T-helper 22 cell (primary cell): Measurements from ENCODE around the gene ARMH2.

ENCODE experiments used
- DNase-seq: peaks from one replicate; pipeline ENCODE4 v3.0.0-alpha.2; 2020; ENCODE audit warnings: low read depth

The ARMH2 gene

GRCh38 chr6:24798740-24799540 lies at the start of gene ARMH2:
Gene ARMH2 (minus strand): TSS chr6:24798917. CDS start chr6:24798857, 60 bp downstream.
- DNase-seq, result no peak

- DNase-seq, result no peak
These were observed 49.7 kb upstream of the ARMH2 start for GRCh38 chr6:24848461-24848860.

GRCh38 chr6:24847402-24847801 lies 48.7 kb upstream of the ARMH2 start:
- no peak for DNase-seq

DNA sequence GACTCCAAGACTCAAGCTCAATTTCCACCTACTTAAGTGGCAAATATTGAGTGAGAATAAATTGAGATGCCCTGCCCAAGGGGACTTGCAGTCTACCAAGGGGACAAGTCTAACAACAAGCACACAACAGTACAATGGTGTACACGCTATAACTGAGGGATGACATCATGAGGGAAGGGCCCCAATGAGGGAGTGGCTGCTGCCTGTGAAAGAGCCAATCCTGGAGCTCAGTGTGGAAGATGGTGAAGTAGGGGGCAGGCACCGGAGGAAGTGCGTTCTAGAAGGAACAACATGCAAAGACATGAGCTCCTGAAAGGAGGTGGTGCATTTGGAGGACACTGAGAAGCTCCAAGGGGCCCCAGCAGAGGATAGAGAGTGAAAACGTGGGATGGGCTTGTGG lies 46.9 kb upstream of the ARMH2 start:
- DNase-seq, result no peak

DNA sequence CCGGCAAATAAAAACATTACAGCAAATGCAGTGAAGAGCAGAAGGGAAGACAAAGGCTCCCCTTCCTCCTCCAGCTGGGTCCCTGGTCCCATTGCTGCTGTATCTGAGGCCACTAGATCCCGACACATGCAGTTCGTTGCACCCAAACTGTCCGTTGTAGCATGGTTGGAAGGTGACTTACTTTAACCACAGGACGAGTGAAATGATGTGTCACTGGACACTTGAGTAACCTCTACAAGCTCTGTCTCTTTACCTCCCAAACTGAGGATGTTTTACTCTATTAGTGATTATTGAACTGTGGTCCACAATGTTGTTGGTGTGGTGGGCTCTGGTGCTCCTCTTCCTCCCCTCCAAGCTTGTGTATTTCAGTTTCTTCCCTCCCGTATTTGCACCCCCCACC lies 46.2 kb upstream of the ARMH2 start:
- DNase-seq, result no peak

DNA sequence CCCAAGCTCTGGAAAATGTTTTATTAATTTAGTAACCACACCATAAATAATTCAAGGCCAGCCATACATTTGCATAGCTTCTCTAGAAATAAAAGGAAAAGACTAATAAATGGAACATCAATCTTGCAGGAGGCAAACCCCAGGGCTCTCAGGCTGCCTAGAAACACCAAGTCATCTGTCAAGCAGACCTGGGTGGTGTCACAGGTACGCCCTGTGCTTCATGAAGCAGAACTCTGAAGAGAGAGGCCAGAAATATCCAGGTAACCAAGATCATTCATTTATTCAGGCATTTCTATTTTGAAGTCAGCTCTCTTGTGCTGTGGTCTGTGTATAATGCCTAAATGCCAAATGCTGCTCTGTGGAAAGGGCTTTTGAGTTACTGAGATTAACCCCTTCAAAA lies 45.3 kb upstream of the ARMH2 start:
- no peak for DNase-seq

DNA sequence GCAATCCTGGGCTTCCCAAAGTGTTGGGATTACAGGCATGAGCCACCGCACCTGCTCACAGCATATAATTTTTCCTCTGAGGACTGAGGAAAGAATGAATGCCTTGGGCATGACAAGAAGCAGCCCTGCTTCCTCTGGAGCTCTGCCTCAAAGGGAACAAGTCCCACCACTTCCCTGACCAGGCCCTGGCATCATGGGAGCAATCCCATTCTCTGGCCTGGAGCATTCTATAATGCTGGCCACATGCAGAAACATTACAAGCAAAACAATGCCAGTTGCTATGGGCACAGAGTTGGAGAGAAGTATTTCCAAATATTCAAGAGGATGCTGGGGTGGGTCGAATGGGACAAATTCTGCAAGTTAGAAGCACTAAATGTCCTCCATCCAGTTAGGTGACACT lies 41.5 kb upstream of the ARMH2 start:
- DNase-seq, result no peak

GRCh38 chr6:24838994-24839393 lies 40.3 kb upstream of the ARMH2 start:
- no peak for DNase-seq

GRCh38 chr6:24838081-24838480 lies 39.4 kb upstream of the ARMH2 start:
- no peak for DNase-seq

DNA sequence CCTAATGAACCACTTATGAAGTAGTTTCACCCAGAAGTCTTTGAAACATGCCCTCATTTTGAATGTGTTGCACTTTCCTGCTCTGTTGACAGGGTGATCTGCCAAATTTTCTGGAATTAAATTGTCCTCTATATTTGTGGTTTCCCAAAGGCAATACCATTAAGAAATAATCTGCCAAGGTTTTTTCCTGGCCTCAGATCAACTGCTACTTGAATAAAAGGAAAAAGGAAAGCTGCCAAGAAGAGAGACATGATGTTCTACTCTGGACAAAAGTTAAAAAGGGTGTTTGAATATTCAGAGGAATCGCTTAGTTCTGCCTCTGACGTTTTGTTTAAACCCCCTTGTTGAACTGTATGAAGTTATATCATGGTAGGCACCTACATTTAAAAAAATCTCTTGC lies 37.4 kb upstream of the ARMH2 start:
- no peak for DNase-seq

DNA sequence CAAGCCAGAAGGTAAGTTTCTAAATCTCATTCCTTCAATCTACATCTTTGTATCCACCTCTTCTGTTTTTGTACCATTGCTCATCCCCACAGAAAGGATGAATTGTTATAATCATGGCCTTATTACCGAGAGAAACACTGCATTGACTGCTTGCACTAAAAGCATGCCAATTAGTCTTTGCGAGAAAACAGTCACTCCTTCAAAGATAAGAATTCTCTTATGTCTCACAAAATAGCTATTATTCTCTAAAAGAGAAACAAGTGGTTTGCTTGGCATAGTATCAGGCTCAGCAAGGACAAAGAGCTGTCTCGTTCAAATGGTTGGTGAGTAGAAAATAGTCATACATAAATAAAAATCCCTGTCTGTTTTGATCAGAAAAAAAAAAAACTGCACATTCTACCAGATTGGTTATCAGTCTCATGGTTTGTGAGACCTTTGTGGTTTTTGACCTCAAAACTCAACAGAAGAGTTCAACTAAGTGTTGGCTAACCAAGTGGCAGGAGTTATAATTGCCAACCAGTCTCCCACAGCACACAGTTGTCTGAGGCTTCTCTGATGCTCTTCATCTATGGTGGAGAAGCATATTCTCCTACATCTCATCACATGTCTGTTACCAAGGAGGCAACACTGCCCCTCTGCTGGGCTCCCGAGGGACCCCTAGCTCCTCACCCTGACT lies 35.1 kb upstream of the ARMH2 start:
- no peak for DNase-seq

- DNase-seq, result no peak
These were observed 34.1 kb upstream of the ARMH2 start for GRCh38 chr6:24832794-24833193.

DNA sequence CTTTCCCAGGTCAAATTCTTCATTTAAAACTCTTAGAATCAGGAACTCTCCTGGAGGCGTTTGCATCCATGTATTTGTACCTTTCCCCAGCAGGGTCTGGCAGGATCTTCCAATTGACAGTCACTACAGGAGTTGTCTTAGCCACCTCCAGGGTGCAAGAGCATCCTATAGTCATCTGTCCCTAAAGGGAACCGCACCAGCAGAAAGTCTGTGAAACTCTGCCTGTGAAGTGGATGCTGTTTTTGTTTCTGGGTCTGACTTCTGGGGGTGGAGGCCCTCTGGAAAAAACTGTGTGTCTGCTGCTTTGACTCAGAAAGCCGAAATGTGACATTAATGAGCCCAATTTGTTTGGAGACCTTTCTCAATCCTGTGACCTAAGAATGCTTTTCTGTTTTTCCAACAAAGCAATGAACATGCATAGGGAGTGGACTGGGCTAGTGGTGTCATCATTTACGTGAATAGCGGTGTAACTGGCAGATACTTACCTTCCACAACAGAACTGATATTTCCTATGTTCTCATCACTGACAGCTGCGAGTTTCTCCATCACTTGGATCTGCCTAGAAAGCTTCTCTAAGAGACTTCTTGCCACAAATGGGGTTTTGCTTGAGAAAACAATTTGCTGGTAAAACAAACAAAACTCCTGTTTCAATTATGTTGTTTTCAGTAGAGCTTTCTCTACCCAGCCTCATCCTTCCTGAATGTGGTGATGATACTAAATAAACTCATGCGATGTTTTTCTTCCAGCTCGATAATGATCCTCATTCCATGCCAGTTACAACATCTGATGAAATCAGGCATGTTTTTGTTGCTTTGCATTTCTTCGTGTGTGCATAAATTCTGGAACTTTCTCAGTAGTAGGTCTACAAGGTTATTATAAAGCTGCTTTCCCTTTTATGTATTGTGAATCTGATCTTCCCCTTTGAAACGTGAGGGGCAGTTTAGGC lies 33.3 kb upstream of the ARMH2 start:
- no peak for DNase-seq

- no peak for DNase-seq
These were observed 30.9 kb upstream of the ARMH2 start for GRCh38 chr6:24829657-24830056.

DNA sequence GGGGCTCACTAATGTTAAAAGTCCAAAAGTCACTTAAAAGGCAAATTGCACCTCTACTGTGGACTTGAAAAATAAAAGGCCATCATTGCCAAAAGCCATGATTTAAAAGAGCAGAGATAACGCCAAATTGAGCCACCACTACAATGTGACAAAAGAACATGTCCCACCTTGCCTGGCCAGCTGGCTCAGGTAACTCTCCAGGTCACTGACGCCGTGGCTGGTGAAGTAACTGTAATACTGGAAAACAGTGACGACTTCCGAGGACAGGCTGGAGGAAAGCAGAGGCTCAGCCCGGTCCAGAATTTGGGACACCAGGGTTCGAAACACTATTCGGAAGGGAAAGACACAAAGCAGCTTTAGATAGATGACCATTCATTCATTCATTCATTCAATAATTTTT lies 29.3 kb upstream of the ARMH2 start:
- DNase-seq, result no peak

DNA sequence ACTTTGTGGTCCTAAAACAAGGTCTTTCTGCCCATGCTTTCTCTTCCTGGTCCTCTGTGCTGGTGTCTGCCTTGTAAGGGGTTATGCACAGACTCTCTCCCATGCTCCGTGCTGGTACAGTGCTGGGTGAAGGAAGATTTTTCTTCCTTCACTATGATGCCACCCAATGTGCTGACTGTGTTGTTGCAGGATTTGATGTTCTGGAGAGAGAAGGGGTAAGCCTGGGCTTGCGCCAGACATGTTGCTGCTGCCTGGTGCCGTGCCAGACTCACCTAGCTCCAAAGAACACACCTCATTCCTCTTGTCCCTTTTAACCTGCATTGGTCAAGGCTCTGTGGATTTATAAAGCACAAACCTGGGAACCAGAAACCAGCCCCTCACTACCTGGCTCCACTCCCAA lies 28.4 kb upstream of the ARMH2 start:
- DNase-seq, result no peak

- DNase-seq, result no peak
These were observed 26.5 kb upstream of the ARMH2 start for GRCh38 chr6:24825130-24825630.

- DNase-seq, result no peak
These were observed 25.6 kb upstream of the ARMH2 start for GRCh38 chr6:24824142-24824938.

GRCh38 chr6:24823185-24823584 lies 24.5 kb upstream of the ARMH2 start:
- no peak for DNase-seq

DNA sequence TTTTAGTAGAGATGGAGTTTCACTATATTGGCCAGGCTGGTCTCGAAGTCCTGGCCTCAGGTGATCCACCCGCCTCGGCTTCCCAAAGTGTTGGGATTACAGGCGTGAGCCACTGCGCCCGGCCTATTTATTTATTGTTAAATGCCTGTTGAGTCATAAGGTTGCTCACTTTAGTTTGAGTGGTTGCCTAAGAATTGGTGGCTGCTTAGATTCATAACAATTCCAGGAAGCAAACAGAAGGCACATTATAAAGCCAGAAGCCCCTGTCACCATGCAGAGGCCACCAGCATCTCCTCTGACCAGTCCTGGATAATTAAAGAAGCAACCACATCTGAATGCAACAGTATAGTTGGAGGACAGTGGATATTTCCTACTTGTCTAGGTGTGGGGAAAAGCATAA lies 24.0 kb upstream of the ARMH2 start:
- DNase-seq, result no peak

- DNase-seq, result no peak
These were observed 23.2 kb upstream of the ARMH2 start for GRCh38 chr6:24821860-24822444.
